ENCODE results near the gene NFIX.

Gene NFIX

DNA sequence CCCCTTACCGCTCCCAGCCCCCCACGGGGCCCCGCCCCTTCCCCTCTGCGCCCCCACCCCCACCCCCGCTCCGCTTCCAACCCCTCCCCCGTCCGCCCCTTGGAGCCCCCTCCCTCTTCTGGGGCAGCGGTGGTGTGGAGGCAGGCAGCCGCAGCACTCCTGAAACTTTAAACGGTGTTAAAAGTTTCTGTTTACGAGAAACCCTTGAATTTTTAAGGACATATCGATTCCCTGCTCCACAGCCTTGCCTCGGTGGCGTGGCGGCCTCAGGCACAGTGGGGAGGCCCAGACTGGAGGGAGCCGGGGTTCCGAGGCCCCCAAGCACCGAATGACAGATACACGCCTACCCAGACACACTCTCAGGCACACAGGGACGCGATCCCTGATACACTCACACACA is 4.8 kb upstream of the NFIX start:
- no peak for DNase-seq (ENCODE audit: low spot score)

DNA sequence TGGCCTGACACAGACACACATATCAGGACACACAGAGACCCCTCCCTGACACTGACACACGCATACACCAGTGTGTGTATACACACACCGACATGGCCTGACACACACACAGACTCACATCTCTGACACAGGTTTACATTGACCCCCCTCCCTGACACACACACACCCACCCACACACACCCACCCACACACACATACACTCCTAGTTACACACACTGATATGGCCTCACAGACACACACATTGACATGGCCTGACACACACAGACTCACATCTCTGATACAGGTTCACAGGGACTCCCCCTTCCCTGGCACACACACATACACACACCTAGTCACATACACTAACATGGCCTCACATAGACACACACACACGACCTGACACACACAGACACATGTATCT is 4.4 kb upstream of the NFIX start:
- no peak for DNase-seq (ENCODE audit: low spot score)

DNA sequence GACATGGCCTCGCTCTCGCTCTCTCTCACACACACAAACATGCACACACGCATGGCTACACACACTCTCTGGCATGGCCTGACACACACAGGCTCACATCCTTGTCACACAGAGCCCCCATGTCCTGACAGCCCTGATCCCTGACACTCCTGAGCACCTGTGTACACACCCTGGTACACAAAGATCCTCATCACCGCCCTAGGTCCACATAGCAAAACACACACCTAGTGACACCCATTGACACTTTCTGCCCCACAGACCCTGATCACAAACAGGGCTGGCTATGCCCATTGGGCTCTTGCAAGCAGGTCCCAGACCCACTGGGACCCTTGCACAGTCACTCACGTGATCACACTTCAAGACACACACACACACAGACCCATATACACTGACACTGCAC is 4.0 kb upstream of the NFIX start:
- no peak for DNase-seq (ENCODE audit: low spot score)

DNA sequence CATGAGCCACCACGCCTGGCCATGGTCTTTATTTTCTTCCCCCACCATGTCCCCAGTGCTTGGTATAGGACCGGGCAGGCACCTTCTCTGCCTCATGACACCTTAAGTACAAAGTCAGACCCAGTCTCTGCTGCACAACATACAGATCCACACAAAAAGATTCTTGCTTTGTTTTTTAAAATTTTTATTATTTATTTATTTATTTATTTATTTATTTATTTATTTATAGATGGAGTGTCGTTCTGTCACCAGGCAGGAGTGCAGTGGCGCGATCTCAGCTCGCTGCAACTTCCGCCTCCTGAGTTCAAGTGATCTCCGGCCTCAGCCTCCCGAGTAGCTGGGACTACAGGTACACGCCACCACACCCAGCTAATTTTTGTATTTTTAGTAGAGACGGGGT is 2.5 kb upstream of the NFIX start:
- DNase-seq (ENCODE audit: low spot score), result no peak

DNA sequence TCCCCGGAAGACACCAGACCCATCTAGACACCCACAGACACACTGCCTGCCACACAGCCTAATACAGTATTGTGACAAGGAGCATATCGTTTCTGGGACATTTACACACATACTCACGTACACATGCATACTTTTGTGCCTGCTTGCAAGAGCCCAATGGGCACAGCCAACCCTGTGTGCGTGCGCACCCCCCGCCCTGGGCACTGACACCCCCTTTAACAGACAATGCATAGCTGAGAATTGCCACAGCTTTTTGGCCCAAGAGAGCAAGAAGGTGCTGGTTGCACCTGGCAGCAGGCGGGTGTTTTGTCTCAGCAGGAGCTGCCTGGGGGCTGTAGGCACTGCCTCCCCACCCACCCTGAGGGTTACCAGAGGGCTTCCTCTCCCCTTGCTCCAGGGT is 1.7 kb upstream of the NFIX start:
- no peak for DNase-seq (ENCODE audit: low spot score)

DNA sequence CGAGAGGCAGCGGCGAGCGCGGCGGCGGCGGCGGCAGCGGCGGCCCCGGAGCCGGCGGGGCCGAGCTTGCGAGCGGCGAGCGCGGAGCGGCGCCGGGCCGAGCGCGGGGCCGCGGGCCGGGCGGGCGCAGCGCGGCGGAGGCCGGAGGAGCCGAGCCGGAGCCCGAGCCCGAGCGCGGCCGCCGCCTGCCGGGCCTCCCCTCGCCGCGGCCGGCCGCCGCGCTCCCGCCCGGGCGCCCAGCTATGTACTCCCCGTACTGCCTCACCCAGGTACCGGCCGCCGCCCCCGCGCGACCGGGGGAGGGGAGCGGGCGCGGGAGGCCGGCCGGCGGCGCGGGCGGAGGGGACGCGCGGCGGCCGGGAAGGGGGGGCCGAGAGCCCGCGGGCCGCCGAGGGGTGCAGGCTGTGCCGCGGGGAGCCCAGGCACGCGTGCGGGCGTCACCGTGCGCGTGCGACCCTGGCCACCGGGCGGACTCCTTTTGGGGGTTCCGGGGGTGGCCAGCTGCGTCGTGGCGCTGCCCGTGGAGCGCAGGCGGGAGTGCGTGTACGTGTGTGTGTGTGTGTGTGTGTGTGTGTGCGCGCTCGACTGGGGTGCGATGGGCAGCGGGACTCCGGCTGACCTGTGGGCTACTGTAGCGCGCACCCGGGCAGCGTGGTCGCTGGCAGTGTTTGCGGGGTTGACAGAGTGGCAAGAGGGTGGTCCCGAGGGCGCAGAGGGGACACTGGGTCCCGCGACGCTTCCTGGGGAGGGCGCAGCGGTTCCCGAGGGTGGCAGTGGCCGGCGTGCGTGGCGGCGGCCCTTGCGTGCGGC is 526 bp downstream of the NFIX start:
- DNase-seq (ENCODE audit: low spot score), result peak; percentile 49

DNA sequence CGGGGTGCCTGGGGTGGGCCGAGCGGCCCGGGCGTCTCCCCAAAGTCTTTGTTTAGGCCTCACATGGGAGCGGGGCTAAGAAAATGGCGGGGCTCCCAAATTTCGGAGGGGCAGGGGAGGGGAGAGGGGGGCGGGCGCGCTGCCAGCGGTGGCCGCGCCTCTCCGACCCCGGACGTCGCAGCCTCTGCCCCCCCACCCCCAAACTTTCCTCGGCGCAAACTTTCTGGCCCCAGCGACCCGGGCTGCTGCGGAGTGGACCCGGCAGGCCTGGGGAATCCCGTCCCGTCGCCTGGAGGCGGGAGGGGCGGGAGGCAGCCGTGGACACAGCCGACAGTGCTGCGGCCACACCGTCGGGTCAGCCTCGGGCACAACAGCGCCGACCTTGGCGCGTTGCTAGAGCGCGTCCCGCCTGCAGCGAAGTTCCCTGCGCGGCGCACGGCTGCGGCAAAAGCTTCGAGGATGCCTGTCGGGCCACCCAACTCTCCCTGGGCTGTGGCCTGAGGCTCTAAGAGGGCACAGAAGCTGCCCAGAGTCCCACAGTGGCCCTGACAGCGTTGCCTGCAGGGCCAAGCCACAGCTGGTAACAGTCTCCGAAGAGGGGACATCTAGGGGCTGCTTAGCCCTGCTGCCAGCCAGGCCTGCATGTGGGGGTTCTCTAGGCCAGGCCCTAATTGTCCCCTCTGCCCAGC is 1.3 kb downstream of the NFIX start:
- no peak for DNase-seq (ENCODE audit: low spot score)

DNA sequence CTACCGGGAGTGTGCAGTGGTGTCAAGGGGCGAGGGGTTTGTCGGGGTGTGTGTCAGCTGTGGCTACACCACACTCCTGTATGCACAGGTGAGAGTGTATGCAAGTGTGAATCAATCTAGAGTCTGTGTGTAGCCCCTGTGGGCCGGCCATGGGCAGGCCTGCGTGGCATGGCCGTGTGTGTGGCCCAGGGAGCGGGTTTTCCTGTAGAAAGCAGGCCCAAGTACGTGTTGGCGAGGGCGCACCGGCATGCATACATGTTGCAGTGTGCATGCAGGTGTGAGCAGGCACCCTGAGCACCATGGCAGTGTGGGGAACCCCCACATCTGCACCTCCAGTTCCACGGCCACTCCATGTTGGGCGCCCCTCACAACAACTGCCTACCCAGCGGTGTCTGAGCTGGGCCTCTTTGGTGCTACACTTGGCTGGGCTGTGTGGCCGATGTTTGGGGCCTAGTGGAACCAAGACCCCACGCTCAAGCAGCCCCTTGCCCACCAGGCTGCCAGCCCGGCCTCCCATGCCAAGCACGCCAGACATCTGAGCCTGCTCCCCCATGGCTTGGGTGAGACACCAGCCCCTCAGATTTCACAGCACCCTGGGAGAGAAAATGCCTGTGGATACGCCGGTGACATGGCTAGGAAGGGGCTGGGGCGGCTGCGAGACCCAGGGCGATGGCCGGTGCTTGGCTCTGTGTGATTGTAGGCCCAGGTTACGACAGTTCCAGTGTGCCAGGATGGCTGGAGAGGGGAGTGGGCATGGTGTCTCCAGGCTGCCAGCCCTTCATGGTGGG is 2.1 kb downstream of the NFIX start:
- DNase-seq (ENCODE audit: low spot score), result no peak

DNA sequence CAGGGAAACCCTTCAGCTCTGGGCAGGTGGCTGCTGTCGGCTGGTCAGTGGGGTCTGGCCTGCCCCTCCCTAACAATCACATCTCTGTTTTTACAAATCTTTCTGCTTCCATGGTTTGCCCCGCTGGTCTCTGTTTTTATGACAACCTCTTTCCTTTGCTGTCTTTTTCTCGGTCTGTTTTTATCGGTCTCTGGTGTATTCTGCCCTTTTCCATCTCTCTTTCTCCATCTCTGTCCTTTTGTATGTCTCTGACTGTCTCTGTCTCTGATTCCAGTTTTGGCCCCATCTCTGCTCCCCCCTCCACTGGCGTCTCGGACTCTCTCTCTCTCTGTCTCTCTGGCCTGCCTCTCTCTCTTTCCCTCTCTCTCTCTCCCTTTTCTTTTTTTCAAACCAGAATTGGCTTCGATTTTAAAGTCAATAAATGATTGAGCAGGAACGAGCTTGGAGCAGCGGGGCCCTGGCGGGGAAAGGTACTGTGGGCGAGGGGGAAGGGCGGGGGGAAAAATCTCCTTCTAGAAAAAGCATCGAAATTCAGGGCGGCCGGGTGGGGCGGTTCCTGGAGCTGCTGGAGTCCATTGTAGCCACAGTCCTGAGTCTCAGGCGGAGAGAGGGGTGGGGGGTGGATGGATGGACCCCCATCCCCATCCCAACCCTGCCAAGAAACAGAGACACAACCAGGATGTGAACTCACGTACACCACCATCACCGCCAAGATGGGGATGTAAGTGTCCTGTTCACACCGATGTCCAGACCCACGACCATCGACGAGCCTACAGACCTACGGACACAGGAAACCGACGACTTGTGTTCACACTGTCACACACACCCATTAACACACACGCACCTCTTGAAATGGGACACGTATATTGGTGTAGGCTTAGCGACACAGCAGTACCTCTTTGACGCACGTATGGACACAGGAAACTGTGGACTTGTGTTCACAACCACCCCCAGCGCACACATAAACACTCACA is 3.0 kb downstream of the NFIX start:
- no peak for DNase-seq (ENCODE audit: low spot score)

DNA sequence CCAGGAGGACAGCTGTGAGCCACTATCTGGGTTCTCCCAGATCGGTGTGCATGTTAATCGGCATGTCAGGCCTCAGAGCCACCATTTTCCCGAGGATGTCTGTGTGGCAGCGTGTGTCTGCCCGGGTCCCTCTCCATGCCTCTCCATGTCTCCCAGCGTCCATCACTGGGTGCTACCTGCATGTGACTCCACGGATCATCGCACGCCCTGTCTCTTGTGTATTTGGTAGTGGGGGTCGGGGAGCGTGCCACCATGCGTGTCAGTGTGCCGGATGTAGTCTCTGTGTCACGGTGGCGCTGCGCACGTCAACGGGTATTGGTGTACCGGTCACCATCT is 5.9 kb downstream of the NFIX start:
- DNase-seq (ENCODE audit: low spot score), result no peak

DNA sequence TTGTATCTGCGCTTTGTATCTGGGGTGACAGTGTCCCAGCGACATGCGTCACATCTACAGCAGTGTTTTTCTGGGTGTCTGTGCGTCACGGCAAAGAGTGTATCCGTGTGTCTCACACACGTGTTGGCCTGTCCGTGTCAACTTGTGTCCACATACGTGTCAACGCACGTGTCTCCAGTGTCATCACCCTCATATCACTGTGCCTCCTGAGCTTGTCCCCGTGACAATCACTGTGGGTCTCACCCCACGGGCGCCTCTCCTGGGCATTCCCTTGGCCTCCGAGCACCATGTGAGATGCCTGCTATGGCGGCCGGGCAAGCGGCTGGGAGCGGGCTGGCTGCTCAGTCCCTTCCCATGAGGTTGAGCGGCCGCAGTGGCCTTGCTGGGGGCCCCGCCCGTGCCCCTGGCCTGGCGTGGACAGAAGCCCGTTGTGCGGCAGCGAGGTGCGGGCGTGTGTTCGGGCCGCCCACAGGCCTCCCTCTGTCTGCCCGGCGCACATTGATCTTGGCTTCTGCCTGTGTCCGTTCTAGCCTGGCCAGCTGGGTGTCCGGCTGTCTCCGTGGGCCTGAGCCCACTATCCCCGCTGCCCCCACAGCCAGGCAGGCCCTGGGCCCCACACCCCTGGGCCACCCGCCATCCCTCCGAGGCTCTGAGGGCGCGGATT is 6.4 kb downstream of the NFIX start:
- DNase-seq (ENCODE audit: low spot score), result no peak

DNA sequence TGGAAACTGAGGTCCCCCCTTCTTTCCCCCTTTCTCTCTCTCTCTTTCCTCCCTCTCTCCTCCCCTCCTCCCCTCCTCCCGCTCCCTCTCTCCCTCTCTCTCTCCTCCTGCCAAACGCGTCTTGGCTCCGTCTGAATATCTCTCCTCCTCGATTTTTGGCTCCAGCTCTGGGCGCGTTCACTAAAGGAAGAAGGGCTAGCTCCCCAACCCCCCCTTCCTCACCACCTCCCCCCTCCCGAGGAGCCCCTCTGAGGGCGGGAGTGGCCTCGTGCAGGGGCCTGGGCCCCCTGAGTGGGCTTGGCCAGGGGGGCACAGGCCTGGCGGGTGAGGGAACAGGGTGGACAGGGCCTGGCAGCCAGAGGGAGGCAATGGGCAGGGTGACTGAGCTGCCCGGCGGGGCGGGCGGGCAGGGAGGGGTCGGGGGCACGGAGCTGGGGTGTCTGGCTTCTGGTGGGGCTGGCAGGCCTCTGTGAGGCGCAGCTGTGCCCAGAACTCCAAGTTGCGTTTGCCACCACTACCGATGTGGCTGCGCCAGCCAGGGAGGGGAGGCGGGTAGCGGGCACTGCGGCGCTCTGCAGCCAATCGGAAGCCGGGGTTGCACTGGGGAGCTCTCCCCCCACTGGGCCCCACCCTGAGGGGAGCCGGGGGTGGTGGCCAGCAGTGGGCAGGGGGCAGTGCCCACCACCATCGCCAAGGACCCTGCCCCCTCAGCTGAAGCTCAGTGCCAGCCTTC is 7.1 kb downstream of the NFIX start:
- DNase-seq (ENCODE audit: low spot score), result no peak

DNA sequence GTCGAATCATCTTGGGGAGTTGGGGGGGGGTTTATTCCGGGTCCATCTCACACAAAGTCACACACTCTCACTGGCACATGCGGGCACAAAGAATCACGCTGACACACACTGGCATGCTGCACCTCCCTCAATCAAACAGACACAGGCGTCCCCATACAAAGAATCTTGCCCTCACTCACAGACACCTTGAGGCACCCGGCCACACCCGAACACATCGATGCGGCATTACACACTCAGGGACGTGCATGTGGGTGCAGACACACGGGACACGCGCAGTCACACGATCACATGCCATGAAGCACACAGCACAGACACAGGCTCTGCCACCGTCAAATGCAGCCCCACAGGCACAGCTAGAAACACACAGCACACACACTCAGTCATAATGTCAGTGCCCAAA is 7.8 kb downstream of the NFIX start:
- DNase-seq (ENCODE audit: low spot score), result no peak

DNA sequence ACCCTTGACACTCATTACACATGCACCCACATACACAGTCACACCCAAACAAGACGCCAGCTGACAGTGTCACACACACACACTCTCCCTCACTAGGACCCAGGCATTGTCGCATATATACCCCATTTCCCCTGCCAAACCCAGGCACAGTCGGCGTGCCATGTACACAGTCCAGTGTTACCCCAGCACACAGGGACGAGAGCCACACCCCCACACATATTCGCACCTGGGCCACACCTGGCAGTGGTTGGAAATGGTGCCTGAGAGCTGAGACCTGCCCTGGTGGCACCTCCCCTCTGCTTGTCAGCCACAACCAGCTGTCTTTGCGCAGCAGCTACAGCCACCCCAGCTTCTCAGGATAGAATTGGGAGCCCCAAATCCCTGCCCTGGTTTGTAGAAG is 9.0 kb downstream of the NFIX start:
- DNase-seq (ENCODE audit: low spot score), result no peak

DNA sequence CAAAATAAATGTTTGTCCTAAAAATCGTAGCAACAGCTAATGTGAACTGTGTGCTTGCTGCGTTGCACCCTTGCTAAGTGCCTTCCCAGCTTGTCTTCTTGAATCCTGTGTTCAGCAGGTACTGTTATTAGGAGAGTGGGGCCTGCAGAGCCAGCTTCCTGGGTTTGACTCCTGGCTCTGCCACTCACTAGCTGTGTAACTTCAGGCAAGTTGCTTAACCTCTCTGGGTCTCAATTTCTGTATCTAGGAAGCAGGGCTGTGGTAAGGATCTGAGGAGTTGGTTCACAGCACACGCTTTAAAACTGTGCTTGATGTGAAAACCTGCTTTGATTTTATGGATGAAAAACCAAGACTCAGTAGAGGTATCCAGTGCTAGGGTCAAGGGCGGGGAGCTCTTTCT is 10.0 kb downstream of the NFIX start:
- DNase-seq (ENCODE audit: low spot score), result no peak

DNA sequence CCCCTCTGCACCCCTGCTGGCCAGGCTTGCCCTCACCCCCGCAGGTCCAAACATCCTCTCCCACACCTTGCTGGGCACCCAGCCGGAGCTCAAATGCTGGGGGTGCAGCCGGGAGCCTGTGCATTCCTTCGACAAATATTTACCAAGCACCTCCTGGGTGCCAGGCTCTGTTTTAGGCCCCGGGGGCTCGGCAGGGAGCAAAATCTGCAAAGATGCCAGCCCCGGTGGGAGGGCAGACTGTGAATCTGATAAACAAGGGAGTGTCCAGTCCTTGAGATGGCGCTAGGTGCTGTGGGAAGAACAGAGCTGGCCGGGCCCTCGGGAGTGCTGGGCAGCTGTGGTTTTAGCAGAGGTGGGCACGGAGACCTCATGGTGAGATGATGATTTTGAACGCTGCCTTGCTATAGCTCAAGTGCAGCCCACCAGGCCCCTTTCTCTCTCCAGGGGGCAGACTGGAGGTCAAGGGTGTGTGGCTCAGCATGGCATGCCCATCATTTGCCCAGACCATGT is 10.6 kb downstream of the NFIX start:
- DNase-seq (ENCODE audit: low spot score), result no peak

DNA sequence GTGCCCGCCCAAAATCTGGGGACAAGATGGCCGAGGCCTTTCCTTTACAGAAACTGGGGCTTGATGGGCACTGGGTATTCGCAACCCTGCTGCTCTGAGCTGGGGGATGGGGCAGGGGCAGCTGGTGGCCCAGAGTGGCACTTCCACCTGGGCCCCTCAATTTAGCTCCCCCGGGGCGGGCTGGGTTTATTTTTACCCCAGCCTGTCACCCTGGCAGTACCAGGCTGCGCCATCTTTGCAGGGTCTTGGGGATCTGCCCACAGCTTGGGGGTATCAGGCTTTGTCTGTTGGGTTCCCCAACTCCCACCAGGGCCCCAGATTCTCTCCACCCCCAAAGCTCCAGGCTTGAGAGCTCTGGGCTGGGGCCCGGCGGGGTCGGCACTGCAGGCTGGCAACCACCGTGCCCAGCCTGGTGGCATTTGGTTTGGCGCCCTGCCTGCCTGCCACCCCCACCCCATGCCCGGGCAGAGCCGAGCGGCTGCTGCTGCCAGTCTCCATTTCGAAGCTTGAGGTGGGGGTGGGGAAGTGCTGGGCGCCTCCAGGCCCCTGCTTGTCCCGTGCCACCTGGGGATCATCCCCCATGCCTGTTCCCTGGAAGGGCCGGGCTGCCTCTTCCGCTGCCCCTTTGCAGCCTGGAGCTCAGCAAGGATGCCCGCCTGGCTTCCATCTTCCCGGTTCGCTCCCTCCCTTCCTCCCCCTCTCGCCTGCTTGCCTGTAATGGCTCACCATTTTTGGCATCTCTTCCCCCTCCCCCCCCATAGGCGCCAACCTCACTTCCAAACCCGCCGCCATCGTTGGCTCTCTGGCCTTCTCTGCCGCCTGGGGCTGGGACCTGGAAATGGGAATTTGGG is 11.4 kb downstream of the NFIX start:
- no peak for DNase-seq (ENCODE audit: low spot score)

DNA sequence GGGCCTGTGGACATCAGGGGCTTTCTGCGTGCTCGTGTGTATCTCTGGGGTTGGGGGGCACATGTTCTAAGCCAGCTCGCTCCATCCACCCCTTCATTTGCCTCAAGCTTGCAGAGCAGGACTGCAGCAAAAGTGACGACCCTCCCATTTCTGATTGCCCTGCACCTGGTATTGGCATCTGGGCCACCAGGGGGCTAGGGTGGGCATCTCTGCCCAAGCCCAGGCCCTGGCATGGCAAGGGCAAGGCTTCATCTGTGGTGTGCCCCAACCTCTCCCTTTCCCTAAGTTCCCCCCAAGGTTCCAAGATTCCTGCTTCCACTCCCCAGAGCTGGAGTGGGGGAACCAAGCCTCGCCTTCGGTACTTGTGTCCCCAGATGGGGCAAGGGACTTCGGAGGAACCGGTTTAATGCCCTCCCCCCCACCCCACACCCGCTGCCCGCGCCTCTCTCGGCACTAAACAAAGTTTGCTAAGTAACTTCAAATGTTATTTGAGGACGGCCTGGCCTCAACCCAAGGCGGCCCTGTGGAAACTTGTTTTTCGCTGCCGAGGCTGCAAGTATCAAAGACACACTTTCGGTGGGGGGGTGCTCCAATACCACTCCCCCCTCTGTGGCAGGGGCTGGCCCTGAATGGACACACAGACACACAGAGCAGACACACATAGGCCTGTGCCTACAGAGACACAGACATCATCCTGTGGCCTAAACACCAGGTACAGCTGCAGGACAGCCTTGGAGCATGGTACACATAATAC is 12.2 kb downstream of the NFIX start:
- DNase-seq (ENCODE audit: low spot score), result no peak

Data from germinal center (tissue), 1 donor.